ENCODE data around the gene SALL3.

GRCh38 chr18:78976765-78977636 lies 2.6 kb upstream of the SALL3 start:
- TF ChIP-seq CTCF (IDR thresholded peaks at IDR 0.05) (no peak), ZFX (IDR thresholded peaks at IDR 0.05; ENCODE audit: borderline replicate concordance) (no peak)
